Right lobe of liver (tissue), 6 donors: ENCODE measurements around the gene BBLN. TPM values are rescaled to one million over a fixed set of nuclear protein-coding genes. Genes with fewer than 3 reads are reported as not detected.
A peak's percentile ranks its signal among the peaks of the same experiment; 100 is the strongest.

Source experiments
- ATAC-seq, 4 donors: fragments of 200-7000 bp; cut with Tn5 transposase; one replicate each; pipeline ENCODE4 v1.9.1; 2020; ENCODE audit warnings: mild to moderate bottlenecking in 4 of 4, moderate library complexity in 4 of 4
- DNase-seq, 3 donors: peaks; one replicate each; pipeline ENCODE4 v3.0.0-alpha.2; 2020
- H3K27ac ChIP-seq, 3 donors: fragments of 200-600 bp; one replicate each; pipeline ENCODE4 v1.8.0; 2022
- H3K27me3 ChIP-seq, 2 donors: fragments of 200-600 bp; one replicate each; pipeline ENCODE4 v1.8.0; 2022
- H3K36me3 ChIP-seq, 4 donors: fragments of 200-600 bp; sonication (generic) in 1 of 4; one replicate each; pipeline versions ENCODE4 v1.5.1 to v1.8.0; 2017 to 2022; ENCODE audit warnings: control low read depth in 1 of 4
- H3K4me1 ChIP-seq, 4 donors: fragments of 200-600 bp; sonication (generic) in 1 of 4; one replicate each; pipeline versions ENCODE4 v1.5.1 to v1.8.0; 2017 to 2022; ENCODE audit warnings: control low read depth in 1 of 4
- H3K4me3 ChIP-seq, 3 donors: fragments of 200-600 bp; one replicate each; pipeline ENCODE4 v1.8.0; 2022
- H3K9me3 ChIP-seq, 4 donors: fragments of 200-600 bp; sonication (generic) in 1 of 4; one replicate each; pipeline versions ENCODE4 v1.5.1 to v1.8.0; 2017 to 2022; ENCODE audit warnings: control low read depth in 1 of 4
- CTCF ChIP-seq, 4 donors: fragments of 200-600 bp in 3 of 4; fragments of 450-650 bp in 1 of 4; IDR thresholded peaks; one replicate each; pipeline versions ENCODE4 v1.5.1 to v1.8.0; 2016 to 2022; ENCODE audit warnings: antibody characterized with exemption in 4 of 4, mild to moderate bottlenecking in 2 of 4
- POLR2A ChIP-seq: fragments of 450-650 bp; IDR thresholded peaks from one replicate; pipeline ENCODE4 v1.6.1; 2017; ENCODE audit warnings: antibody characterized with exemption, mild to moderate bottlenecking
- WGBS: methylation state at CpG from one replicate; pipeline ENCODE4 v1.1.6; 2018; ENCODE audit warnings: low coverage, low lambda C conversion rate; ENCODE audit not compliant: insufficient coverage; ENCODE audit errors: missing lambda C conversion rate; 5-methylcytosine and 5-hydroxymethylcytosine counted together
- intact Hi-C, 2 donors: fragments of 100-400 bp; cut with DNase I; formaldehyde crosslinking; loops; one replicate each; pipeline versions ENCODE4 v1.11.2 to v1.14.1; 2022
- total RNA-seq, 6 experiments: library from RNA; depleted of rRNA in 2 of 6; stranded (reverse); fragments of >200 nt in 2 of 6; fragmentation: NEBNext Ultra II Directional in 3 of 6; extraction: Animal tissue kit (Norgen Biotek cat#: 25700) in 3 of 6; gene quantifications; one replicate each; pipeline versions ENCODE4 v1.1.0 to v1.2.4, GENCODE V29; 2016 to 2023
- donor health status: DM: no; HTN: yes; CAD: no.
- donor health status: DM: no; HTN: no; CAD: no.
- donor health status: DM: no; HTN: no; CAD: no.
- donor health status: DM: no; HTN: yes; CAD: no.
- donor health status: DM: no; HTN: yes; CAD: no.

BBLN gene
- total RNA-seq, 6 experiments from 2014 or later: 13.5 to 192 (median 17.7) TPM

- TF ChIP-seq CTCF (IDR thresholded peaks at IDR 0.05) (no peak), POLR2A (no peak)
- H3K4me3 ChIP-seq: no peak overlapping the region
- DNase-seq: no peak
- no peak overlapping the region for H3K27ac ChIP-seq
- ATAC-seq: no peak
- H3K36me3 ChIP-seq: peaks cover 0 to 4% (median 0%) of the 10 kb centered on the region in 4 donors
- peaks cover 0 to 17% (median 5%) of the 10 kb centered on the region in 4 donors for H3K4me1 ChIP-seq
- 88% methylated on average over 12 of the region's 14 CpGs for WGBS
- intact Hi-C loops: no loop called here
- no peaks in the 10 kb centered on the region for H3K9me3 ChIP-seq
- no peaks in the 10 kb centered on the region for H3K27me3 ChIP-seq
These were observed 33.5 kb downstream of the BBLN start for GRCh38 chr9:128193469-128194096.

- H3K27me3 ChIP-seq: no peaks in the 10 kb centered on the region
- DNase-seq: no peak
- H3K4me3 ChIP-seq: no peak overlapping the region
- H3K27ac ChIP-seq: no peak overlapping the region
- intact Hi-C loops: no loop called here
- 89% methylated on average over 10 of the region's 13 CpGs for WGBS
- H3K9me3 ChIP-seq: no peaks in the 10 kb centered on the region
- TF ChIP-seq POLR2A: no peak
- no peak for TF ChIP-seq CTCF (IDR thresholded peaks at IDR 0.05)
- peaks cover 0 to 12% (median 0%) of the 10 kb centered on the region in 4 donors for H3K4me1 ChIP-seq
- no peak for ATAC-seq
- no peaks in the 10 kb centered on the region for H3K36me3 ChIP-seq
These were observed 41.6 kb downstream of the BBLN start for GRCh38 chr9:128201441-128202369.

GRCh38 chr9:128202648-128203023 is 42.6 kb downstream of the BBLN start:
- Histone ChIP-seq H3K4me3 (no peak overlapping the region), H3K36me3 (no peaks in the 10 kb centered on the region), H3K4me1 (peaks cover 0 to 12% (median 0%) of the 10 kb centered on the region in 4 donors), H3K27ac (no peak overlapping the region), H3K27me3 (no peaks in the 10 kb centered on the region), H3K9me3 (no peaks in the 10 kb centered on the region)
- intact Hi-C loops: no loop called here
- 0% methylated on average over 2 of the region's 2 CpGs for WGBS
- ATAC-seq: no peak
- no peak for DNase-seq
- TF ChIP-seq POLR2A: no peak
- TF ChIP-seq CTCF (IDR thresholded peaks at IDR 0.05): no peak

- intact Hi-C loops: no loop called here
- no peak within 1 kb of the TSS for H3K27ac ChIP-seq
- peak in 2 of 3 donors; percentile 67 to 70 for DNase-seq
- ATAC-seq: peak; percentile 90 to 98 (median 91)
- no peaks in the 10 kb centered on the region for H3K36me3 ChIP-seq
- no peak for TF ChIP-seq POLR2A
- TF ChIP-seq CTCF (IDR thresholded peaks at IDR 0.05): peak; percentile 84 to 100 (median 89)
- 2% methylated on average over 5 of the region's 72 CpGs for WGBS
- no peaks in the 10 kb centered on the region for H3K27me3 ChIP-seq
- H3K4me3 ChIP-seq: peak within 1 kb of the TSS; percentile 38 to 60 (median 46)
- no peaks in the 10 kb centered on the region for H3K9me3 ChIP-seq
- peaks cover 0 to 12% (median 0%) of the 10 kb centered on the region in 4 donors for H3K4me1 ChIP-seq
These were observed 43.1 kb downstream of the BBLN start, which contains the start of gene DNM1 for GRCh38 chr9:128203024-128203706. Gene DNM1 (plus strand): TSS chr9:128203379. CDS start chr9:128203471, 92 bp downstream.
